HepG2 (cell line): ENCODE measurements around the gene FOXS1. TPM values are rescaled to one million over a fixed set of nuclear protein-coding genes. Genes with fewer than 3 reads are reported as not detected.

Experiments used
- GABPA ChIP-seq, 2 experiments: IDR thresholded peaks; 2 replicates each; pipeline ENCODE4 v1.6.1; 2011 to 2016; ENCODE audit warnings: low read depth in 2 of 2, low read length in 1 of 2, missing biosample characterization in 1 of 2, missing genetic modification characterization in 1 of 2
- KLF15 ChIP-seq: sonication (generic); formaldehyde crosslinking; IDR thresholded peaks from 2 replicates; pipeline ENCODE4 v1.8.1; 2023; ENCODE audit warnings: borderline replicate concordance, mild to moderate bottlenecking, inconsistent platforms, missing genetic modification reagents, mixed read lengths
- MAX ChIP-seq: IDR thresholded peaks from 2 replicates; pipeline ENCODE4 v1.6.1; 2012; ENCODE audit warnings: inconsistent platforms
- NBN ChIP-seq: fragments of 450-650 bp; conservative IDR thresholded peaks from 2 replicates; pipeline ENCODE4 v1.6.1; 2017
- SAP130 ChIP-seq: IDR thresholded peaks from 2 replicates; pipeline ENCODE4 v1.6.1; 2016; ENCODE audit warnings: low read depth
- ZC3H4 ChIP-seq: sonication (generic); formaldehyde crosslinking; IDR thresholded peaks from 2 replicates; pipeline ENCODE4 v1.4.0; 2020; ENCODE audit warnings: missing genetic modification reagents, borderline replicate concordance
- ZNF17 ChIP-seq: sonication (generic); formaldehyde crosslinking; IDR thresholded peaks from 2 replicates; pipeline ENCODE4 v1.5.0; 2020; ENCODE audit warnings: mild to moderate bottlenecking, missing genetic modification reagents
- ZNF232 ChIP-seq: sonication (generic); formaldehyde crosslinking; IDR thresholded peaks from 2 replicates; pipeline ENCODE4 v1.4.0; 2020; ENCODE audit warnings: missing genetic modification reagents, borderline replicate concordance
- ZNF333 ChIP-seq: sonication (generic); formaldehyde crosslinking; IDR thresholded peaks from 2 replicates; pipeline ENCODE4 v1.4.0; 2020; ENCODE audit warnings: mild to moderate bottlenecking, missing genetic modification reagents, borderline replicate concordance
- ZNF615 ChIP-seq: sonication (generic); formaldehyde crosslinking; IDR thresholded peaks from 2 replicates; pipeline ENCODE4 v1.5.0; 2020; ENCODE audit warnings: mild to moderate bottlenecking, missing genetic modification reagents, borderline replicate concordance
- ZNF703 ChIP-seq: sonication (generic); formaldehyde crosslinking; IDR thresholded peaks from 2 replicates; pipeline ENCODE4 v1.5.1; 2020; ENCODE audit warnings: missing genetic modification reagents, mild to moderate bottlenecking, moderate library complexity, borderline replicate concordance
- ZNF749 ChIP-seq: sonication (generic); formaldehyde crosslinking; IDR thresholded peaks from 2 replicates; pipeline ENCODE4 v1.8.0; 2022; ENCODE audit warnings: mild to moderate bottlenecking, missing genetic modification reagents, moderate library complexity, borderline replicate concordance
- ZNF788 ChIP-seq: sonication (generic); formaldehyde crosslinking; IDR thresholded peaks from 2 replicates; pipeline ENCODE4 v1.5.0; 2020; ENCODE audit warnings: mild to moderate bottlenecking, missing genetic modification reagents, borderline replicate concordance
- ZNF883 ChIP-seq: sonication (generic); formaldehyde crosslinking; IDR thresholded peaks from 2 replicates; pipeline ENCODE4 v1.5.1; 2020; ENCODE audit warnings: mild to moderate bottlenecking, missing genetic modification reagents; ENCODE audit errors: not compliant biosample characterization
- polyA plus RNA-seq, 8 experiments: library from polyadenylated mRNA; depleted of rRNA in 3 of 8; stranded (reverse) in 7 of 8; unstranded in 1 of 8; fragments of >200 nt; fragmentation: Illumina TruSeq in 4 of 8; extraction: Trizol in 4 of 8; gene quantifications; 2 replicates each; pipeline versions ENCODE4 v1.2.1 to v1.2.3, GENCODE V29; 2011 to 2016; ENCODE audit warnings: low read depth in 4 of 8, missing spikeins in 1 of 8, mixed read lengths in 1 of 8; ENCODE audit not compliant: insufficient read depth in 1 of 8
- total RNA-seq, 5 experiments: library from RNA; depleted of rRNA; stranded (reverse); fragments of >200 nt; fragmentation: Illumina TruSeq; extraction: Trizol; gene quantifications; 2 replicates each; pipeline ENCODE4 v1.2.3, GENCODE V29; 2016; ENCODE audit warnings: low read depth in 1 of 5
- TF ChIP-seq, protein P1 (sequence below): sonication (generic); formaldehyde crosslinking; IDR thresholded peaks from 2 replicates; pipeline ENCODE4 v1.4.0; 2020; ENCODE audit warnings: missing genetic modification reagents
- TF ChIP-seq, protein P2 (sequence below): sonication (generic); formaldehyde crosslinking; IDR thresholded peaks from 2 replicates; pipeline ENCODE4 v1.4.0; 2020; ENCODE audit warnings: mild to moderate bottlenecking, missing genetic modification reagents
- TF ChIP-seq, protein P3 (sequence below): sonication (generic); formaldehyde crosslinking; IDR thresholded peaks from one replicate; pipeline ENCODE4 v1.5.1; 2020; ENCODE audit warnings: mild to moderate bottlenecking, missing genetic modification reagents; ENCODE audit errors: not compliant biosample characterization

Gene FOXS1
- total and polyA plus RNA-seq, 2 of the 13 experiments (the other 11 are each of a cell fraction or from before 2014, with no cell fraction given), result not detected

GRCh38 chr20:31870726-31871617, 25.6 kb upstream of the FOXS1 start (continued):
- TF ChIP-seq, protein P1, sequence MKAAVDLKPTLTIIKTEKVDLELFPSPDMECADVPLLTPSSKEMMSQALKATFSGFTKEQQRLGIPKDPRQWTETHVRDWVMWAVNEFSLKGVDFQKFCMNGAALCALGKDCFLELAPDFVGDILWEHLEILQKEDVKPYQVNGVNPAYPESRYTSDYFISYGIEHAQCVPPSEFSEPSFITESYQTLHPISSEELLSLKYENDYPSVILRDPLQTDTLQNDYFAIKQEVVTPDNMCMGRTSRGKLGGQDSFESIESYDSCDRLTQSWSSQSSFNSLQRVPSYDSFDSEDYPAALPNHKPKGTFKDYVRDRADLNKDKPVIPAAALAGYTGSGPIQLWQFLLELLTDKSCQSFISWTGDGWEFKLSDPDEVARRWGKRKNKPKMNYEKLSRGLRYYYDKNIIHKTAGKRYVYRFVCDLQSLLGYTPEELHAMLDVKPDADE (CRISPR knock-in tag), result no peak
- TF ChIP-seq ZNF788 (CRISPR knock-in tag) (peak; percentile 43; the same call in 1 of the 2 replicates), ZNF17 (CRISPR knock-in tag) (no peak), ZNF615 (CRISPR knock-in tag) (no peak), NBN (no peak), SAP130 (no peak), ZNF703 (no peak), ZNF333 (CRISPR knock-in tag) (peak; percentile 28; the same call in 1 of the 2 replicates), GABPA (IDR thresholded peaks at IDR 0.05; ENCODE audit: low read depth, low read length) (no peak), GABPA (CRISPR knock-in tag; IDR thresholded peaks at IDR 0.05; ENCODE audit: low read depth) (no peak), KLF15 (CRISPR knock-in tag) (no peak), ZC3H4 (CRISPR knock-in tag) (no peak), ZNF883 (CRISPR knock-in tag) (no peak), MAX (no peak), ZNF232 (CRISPR knock-in tag) (no peak), ZNF749 (no peak)
- TF ChIP-seq, protein P2, sequence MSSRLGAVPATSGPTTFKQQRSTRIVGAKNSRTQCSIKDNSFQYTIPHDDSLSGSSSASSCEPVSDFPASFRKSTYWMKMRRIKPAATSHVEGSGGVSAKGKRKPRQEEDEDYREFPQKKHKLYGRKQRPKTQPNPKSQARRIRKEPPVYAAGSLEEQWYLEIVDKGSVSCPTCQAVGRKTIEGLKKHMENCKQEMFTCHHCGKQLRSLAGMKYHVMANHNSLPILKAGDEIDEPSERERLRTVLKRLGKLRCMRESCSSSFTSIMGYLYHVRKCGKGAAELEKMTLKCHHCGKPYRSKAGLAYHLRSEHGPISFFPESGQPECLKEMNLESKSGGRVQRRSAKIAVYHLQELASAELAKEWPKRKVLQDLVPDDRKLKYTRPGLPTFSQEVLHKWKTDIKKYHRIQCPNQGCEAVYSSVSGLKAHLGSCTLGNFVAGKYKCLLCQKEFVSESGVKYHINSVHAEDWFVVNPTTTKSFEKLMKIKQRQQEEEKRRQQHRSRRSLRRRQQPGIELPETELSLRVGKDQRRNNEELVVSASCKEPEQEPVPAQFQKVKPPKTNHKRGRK (CRISPR knock-in tag), result no peak
- TF ChIP-seq, protein P3, sequence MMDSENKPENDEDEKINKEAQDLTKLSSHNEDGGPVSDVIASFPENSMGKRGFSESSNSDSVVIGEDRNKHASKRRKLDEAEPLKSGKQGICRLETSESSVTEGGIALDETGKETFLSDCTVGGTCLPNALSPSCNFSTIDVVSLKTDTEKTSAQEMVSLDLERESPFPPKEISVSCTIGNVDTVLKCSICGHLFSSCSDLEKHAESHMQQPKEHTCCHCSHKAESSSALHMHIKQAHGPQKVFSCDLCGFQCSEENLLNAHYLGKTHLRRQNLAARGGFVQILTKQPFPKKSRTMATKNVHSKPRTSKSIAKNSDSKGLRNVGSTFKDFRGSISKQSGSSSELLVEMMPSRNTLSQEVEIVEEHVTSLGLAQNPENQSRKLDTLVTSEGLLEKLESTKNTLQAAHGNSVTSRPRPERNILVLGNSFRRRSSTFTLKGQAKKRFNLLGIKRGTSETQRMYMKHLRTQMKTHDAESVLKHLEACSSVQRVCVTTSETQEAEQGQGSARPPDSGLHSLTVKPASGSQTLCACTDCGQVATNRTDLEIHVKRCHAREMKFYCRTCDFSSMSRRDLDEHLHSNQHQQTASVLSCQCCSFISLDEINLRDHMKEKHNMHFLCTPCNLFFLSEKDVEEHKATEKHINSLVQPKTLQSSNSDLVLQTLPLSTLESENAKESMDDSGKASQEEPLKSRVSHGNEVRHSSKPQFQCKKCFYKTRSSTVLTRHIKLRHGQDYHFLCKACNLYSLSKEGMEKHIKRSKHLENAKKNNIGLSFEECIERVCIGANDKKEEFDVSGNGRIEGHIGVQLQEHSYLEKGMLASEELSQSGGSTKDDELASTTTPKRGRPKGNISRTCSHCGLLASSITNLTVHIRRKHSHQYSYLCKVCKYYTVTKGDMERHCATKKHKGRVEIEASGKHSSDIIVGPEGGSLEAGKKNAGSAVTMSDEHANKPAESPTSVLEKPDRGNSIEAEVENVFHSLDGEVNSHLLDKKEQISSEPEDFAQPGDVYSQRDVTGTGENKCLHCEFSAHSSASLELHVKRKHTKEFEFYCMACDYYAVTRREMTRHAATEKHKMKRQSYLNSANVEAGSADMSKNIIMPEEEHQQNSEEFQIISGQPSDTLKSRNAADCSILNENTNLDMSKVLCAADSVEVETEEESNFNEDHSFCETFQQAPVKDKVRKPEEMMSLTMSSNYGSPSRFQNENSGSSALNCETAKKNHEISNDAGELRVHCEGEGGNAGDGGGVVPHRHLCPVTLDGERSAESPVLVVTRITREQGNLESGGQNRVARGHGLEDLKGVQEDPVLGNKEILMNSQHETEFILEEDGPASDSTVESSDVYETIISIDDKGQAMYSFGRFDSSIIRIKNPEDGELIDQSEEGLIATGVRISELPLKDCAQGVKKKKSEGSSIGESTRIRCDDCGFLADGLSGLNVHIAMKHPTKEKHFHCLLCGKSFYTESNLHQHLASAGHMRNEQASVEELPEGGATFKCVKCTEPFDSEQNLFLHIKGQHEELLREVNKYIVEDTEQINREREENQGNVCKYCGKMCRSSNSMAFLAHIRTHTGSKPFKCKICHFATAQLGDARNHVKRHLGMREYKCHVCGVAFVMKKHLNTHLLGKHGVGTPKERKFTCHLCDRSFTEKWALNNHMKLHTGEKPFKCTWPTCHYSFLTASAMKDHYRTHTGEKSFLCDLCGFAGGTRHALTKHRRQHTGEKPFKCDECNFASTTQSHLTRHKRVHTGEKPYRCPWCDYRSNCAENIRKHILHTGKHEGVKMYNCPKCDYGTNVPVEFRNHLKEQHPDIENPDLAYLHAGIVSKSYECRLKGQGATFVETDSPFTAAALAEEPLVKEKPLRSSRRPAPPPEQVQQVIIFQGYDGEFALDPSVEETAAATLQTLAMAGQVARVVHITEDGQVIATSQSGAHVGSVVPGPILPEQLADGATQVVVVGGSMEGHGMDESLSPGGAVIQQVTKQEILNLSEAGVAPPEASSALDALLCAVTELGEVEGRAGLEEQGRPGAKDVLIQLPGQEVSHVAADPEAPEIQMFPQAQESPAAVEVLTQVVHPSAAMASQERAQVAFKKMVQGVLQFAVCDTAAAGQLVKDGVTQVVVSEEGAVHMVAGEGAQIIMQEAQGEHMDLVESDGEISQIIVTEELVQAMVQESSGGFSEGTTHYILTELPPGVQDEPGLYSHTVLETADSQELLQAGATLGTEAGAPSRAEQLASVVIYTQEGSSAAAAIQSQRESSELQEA (CRISPR knock-in tag), result peak; percentile 64
